Effector memory CD4-positive, alpha-beta T cell (primary cell): ENCODE data around the gene ASB13.
A peak's percentile ranks its signal among the peaks of the same experiment; 100 is the strongest.

Experiments
- DNase-seq, 3 donors: peaks; one replicate each; pipeline ENCODE4 v3.0.0-alpha.2; 2020
- H3K27ac ChIP-seq: 2 replicates; pipeline ENCODE4 v1.7.0; 2013; ENCODE audit warnings: mild to moderate bottlenecking, low read length, moderate library complexity; ENCODE audit not compliant: insufficient read depth, poor library complexity, severe bottlenecking
- H3K27me3 ChIP-seq: replicated peaks from 2 replicates; pipeline ENCODE4 v1.7.0; 2013; ENCODE audit warnings: mild to moderate bottlenecking, low read length; ENCODE audit not compliant: insufficient read depth, control insufficient read depth, poor library complexity, severe bottlenecking
- H3K36me3 ChIP-seq: 2 replicates; pipeline ENCODE4 v1.7.0; 2013; ENCODE audit warnings: mild to moderate bottlenecking, low read length, moderate library complexity; ENCODE audit not compliant: control insufficient read depth, insufficient read depth
- H3K4me1 ChIP-seq: 2 replicates; pipeline ENCODE4 v1.7.0; 2013; ENCODE audit warnings: low read length, mild to moderate bottlenecking; ENCODE audit not compliant: control insufficient read depth, insufficient read depth, poor library complexity, severe bottlenecking
- H3K4me3 ChIP-seq: 2 replicates; pipeline ENCODE4 v1.7.0; 2013; ENCODE audit warnings: low read length, low read depth, mild to moderate bottlenecking; ENCODE audit not compliant: insufficient read depth, poor library complexity, severe bottlenecking
- H3K9me3 ChIP-seq: 2 replicates; pipeline ENCODE4 v1.7.0; 2013; ENCODE audit warnings: mild to moderate bottlenecking, low read length, moderate library complexity; ENCODE audit not compliant: control insufficient read depth
- total RNA-seq, 3 donors: gene quantifications; one replicate each; lab custom pipeline; 2026; lab: John Stamatoyannopoulos, UW

The ASB13 gene
- 3.1 to 6.8 (median 6.2) reads per million in 3 donors for total RNA-seq

- Histone ChIP-seq H3K27ac (peak within 1 kb of the TSS; percentile 4), H3K36me3 (no peaks in the 10 kb centered on the region), H3K4me1 (no peaks in the 10 kb centered on the region), H3K9me3 (no peaks in the 10 kb centered on the region), H3K27me3 (no peaks in the 10 kb centered on the region), H3K4me3 (peak within 1 kb of the TSS; percentile 84)
- DNase-seq, result peak in 1 of 3 donors; percentile 11
These were observed at the start of gene ASB13 for GRCh38 chr10:5666008-5666840. ASB13 (minus strand) TSS chr10:5666595; CDS start chr10:5666551, 44 bp downstream.

- Histone ChIP-seq H3K27me3 (no peaks in the 10 kb centered on the region), H3K4me3 (peak overlapping the region; percentile 29), H3K4me1 (peaks cover 3% of the 10 kb centered on the region), H3K27ac (no peak overlapping the region), H3K36me3 (no peaks in the 10 kb centered on the region), H3K9me3 (no peaks in the 10 kb centered on the region)
- DNase-seq, result no peak
These were observed 45.2 kb upstream of the ASB13 start for GRCh38 chr10:5711642-5712041.

GRCh38 chr10:5710859-5711258, 44.5 kb upstream of the ASB13 start:
- Histone ChIP-seq H3K36me3 (no peaks in the 10 kb centered on the region), H3K4me1 (peaks cover 3% of the 10 kb centered on the region), H3K27me3 (no peaks in the 10 kb centered on the region), H3K9me3 (no peaks in the 10 kb centered on the region), H3K4me3 (peak overlapping the region; percentile 29), H3K27ac (peak overlapping the region; percentile 14)
- DNase-seq, result no peak

GRCh38 chr10:5709865-5710264, 43.5 kb upstream of the ASB13 start:
- Histone ChIP-seq H3K27ac (no peak overlapping the region), H3K27me3 (no peaks in the 10 kb centered on the region), H3K4me1 (peaks cover 3% of the 10 kb centered on the region), H3K4me3 (no peak overlapping the region), H3K36me3 (no peaks in the 10 kb centered on the region), H3K9me3 (no peaks in the 10 kb centered on the region)
- no peak for DNase-seq

- DNase-seq, result no peak
- Histone ChIP-seq H3K27ac (no peak overlapping the region), H3K4me1 (peaks cover 3% of the 10 kb centered on the region), H3K4me3 (no peak overlapping the region), H3K27me3 (no peaks in the 10 kb centered on the region), H3K9me3 (no peaks in the 10 kb centered on the region), H3K36me3 (no peaks in the 10 kb centered on the region)
These were observed 42.0 kb upstream of the ASB13 start for GRCh38 chr10:5708356-5708755.

- Histone ChIP-seq H3K4me1 (peaks cover 8% of the 10 kb centered on the region), H3K9me3 (no peaks in the 10 kb centered on the region), H3K27ac (no peak overlapping the region), H3K36me3 (no peaks in the 10 kb centered on the region), H3K27me3 (no peaks in the 10 kb centered on the region), H3K4me3 (no peak overlapping the region)
- DNase-seq, result no peak
These were observed 31.7 kb upstream of the ASB13 start for GRCh38 chr10:5698062-5698461.

- no peak overlapping the region for H3K27ac ChIP-seq
- H3K9me3 ChIP-seq, result no peaks in the 10 kb centered on the region
- no peak for DNase-seq
- no peaks in the 10 kb centered on the region for H3K36me3 ChIP-seq
- H3K4me3 ChIP-seq, result no peak overlapping the region
- H3K27me3 ChIP-seq, result no peaks in the 10 kb centered on the region
- H3K4me1 ChIP-seq, result peaks cover 8% of the 10 kb centered on the region
These were observed 30.9 kb upstream of the ASB13 start for GRCh38 chr10:5697342-5697741.

- peaks cover 12% of the 10 kb centered on the region for H3K4me1 ChIP-seq
- H3K27ac ChIP-seq, result no peak overlapping the region
- no peaks in the 10 kb centered on the region for H3K36me3 ChIP-seq
- DNase-seq, result no peak
- H3K27me3 ChIP-seq, result no peaks in the 10 kb centered on the region
- H3K4me3 ChIP-seq, result no peak overlapping the region
- H3K9me3 ChIP-seq, result no peaks in the 10 kb centered on the region
These were observed 28.2 kb upstream of the ASB13 start for GRCh38 chr10:5694573-5694972.

- no peaks in the 10 kb centered on the region for H3K27me3 ChIP-seq
- no peak overlapping the region for H3K27ac ChIP-seq
- no peaks in the 10 kb centered on the region for H3K9me3 ChIP-seq
- peak overlapping the region; percentile 39 for H3K4me3 ChIP-seq
- no peaks in the 10 kb centered on the region for H3K36me3 ChIP-seq
- H3K4me1 ChIP-seq, result peaks cover 12% of the 10 kb centered on the region
- peak; percentile 33 to 53 (median 39) for DNase-seq
These were observed 26.3 kb upstream of the ASB13 start for GRCh38 chr10:5692461-5693358.

- H3K4me3 ChIP-seq, result no peak overlapping the region
- H3K27me3 ChIP-seq, result no peaks in the 10 kb centered on the region
- peaks cover 17% of the 10 kb centered on the region for H3K4me1 ChIP-seq
- no peak for DNase-seq
- H3K9me3 ChIP-seq, result no peaks in the 10 kb centered on the region
- H3K36me3 ChIP-seq, result no peaks in the 10 kb centered on the region
- no peak overlapping the region for H3K27ac ChIP-seq
These were observed 25.4 kb upstream of the ASB13 start for GRCh38 chr10:5691786-5692185.
